SK-N-DZ (cell line): ENCODE measurements around the gene NPVF. TPM values are rescaled to one million over a fixed set of nuclear protein-coding genes. Genes with fewer than 3 reads are reported as not detected.

ENCODE experiments used
- DNase-seq: peaks from one replicate; pipeline ENCODE4 v3.0.0-alpha.2; 2015; ENCODE audit warnings: low spot score
- polyA plus RNA-seq, 2 experiments: library from polyadenylated mRNA; depleted of rRNA; stranded (reverse); fragments of >200 nt; gene quantifications; 2 replicates each; pipeline ENCODE4 v1.2.3, GENCODE V29; 2014

Gene NPVF, protein sequence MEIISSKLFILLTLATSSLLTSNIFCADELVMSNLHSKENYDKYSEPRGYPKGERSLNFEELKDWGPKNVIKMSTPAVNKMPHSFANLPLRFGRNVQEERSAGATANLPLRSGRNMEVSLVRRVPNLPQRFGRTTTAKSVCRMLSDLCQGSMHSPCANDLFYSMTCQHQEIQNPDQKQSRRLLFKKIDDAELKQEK
- polyA plus RNA-seq (2014; cell fraction: cytosol; rRNA removed): not detected in 2 replicates
- polyA plus RNA-seq (2014; cell fraction: nucleus; rRNA removed): not detected in 2 replicates

DNA sequence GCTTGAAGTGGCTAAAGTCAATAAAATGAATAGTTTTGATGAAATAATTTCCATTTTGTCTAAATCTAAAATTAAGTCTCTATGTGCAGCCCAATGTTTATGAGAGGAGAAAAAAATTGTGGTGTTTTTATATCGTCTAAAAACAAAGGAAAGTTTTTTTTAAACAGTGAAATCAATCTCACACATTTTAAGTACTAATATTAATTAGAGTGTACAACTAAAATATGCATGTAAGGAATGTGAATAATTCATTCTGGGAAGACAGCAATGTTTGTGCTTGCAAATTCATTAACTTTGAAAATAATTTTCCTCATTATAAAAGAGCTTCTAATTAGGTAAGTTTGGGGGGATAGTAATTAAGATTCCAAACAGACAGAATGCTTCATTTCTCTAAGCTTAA lies at the start of gene NPVF:
Gene NPVF, minus strand, starts transcription at position 101 of the 400 bp plus-strand sequence. Its CDS starts 47 bp downstream, at position 54.
- no peak for DNase-seq

DNA sequence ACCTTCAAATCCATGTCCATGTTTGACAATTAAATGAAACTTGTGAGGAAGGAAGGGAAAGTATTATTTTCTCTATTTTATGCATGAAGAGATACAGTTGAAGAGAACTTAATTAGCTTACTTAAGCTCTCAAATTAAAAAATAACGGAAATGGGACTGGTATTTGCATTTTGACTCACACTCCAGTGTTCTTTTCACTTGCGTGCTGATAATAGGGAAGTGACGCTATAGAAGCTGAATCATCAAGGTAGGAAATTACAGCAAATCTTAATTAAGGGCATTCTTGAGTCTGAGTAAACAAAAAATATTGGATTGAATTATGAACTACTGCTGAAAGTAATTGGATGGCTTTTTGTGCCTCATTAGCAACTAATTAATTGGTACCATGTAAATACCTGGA lies 44.0 kb upstream of the NPVF start:
- no peak for DNase-seq

DNA sequence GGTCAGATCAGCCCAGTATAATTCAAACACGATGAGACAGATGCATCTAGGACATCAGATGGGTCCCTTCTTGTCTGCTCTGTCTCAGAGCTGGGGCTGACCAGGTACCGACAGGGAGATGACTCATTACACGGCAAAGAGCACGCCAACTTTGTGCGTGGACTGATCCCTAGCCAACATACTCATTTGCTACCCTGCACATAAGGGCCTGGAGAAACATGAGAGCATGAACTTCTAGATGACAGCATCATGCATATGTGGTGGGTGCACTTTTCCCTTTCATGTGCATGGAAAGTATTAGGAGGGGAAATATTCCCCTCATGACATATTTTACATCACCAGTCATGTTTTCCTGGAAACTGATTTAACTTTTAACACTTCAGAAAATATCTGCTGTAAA lies 35.1 kb upstream of the NPVF start:
- no peak for DNase-seq

DNA sequence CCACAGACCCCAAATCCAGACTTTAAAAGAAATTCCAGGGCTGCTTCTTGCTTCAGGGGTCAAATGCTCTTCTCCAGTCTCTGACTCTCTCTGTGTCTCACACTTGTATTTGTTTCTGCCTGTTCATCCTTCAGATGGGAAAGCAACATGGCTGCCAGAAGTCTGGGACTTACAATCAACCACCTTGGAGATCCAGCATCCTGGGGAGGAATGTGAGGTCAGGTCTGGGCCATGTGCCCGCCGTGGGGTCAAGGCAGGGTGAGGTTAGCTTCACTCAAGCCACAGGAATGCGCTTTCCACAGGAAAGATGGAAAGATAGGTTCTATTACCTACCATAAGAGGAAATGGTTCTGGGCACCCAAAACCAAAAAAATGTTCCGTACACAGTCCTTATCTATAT lies 34.3 kb upstream of the NPVF start:
- DNase-seq: no peak

DNA sequence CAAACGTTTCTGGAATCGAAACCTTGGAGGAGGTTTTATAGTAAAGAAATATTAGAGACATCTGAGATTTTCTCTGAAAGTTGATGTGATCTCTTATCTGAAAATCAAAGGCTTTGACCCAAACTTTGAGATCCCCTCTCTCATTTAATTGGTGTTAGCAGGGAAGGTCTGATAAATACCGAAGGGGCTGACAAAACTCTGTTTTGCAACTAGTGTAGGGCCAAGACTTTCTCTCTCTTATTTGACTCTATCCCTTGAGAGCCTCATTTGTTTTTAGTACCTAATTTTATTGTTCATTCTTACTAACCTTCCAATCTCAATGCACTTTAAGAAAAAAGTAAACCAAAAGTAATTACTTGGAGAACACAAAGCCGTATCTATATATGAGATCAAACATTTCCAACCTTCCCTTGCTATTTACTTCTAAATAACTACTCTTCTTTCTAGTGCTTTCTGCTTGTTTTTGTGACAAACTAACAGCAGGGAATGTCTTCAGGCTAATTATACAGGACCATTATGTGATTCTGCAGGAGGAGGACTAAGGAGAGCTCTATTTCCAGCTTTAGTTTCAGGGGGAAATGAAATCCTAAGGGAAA lies 33.4 kb upstream of the NPVF start:
- DNase-seq: no peak

DNA sequence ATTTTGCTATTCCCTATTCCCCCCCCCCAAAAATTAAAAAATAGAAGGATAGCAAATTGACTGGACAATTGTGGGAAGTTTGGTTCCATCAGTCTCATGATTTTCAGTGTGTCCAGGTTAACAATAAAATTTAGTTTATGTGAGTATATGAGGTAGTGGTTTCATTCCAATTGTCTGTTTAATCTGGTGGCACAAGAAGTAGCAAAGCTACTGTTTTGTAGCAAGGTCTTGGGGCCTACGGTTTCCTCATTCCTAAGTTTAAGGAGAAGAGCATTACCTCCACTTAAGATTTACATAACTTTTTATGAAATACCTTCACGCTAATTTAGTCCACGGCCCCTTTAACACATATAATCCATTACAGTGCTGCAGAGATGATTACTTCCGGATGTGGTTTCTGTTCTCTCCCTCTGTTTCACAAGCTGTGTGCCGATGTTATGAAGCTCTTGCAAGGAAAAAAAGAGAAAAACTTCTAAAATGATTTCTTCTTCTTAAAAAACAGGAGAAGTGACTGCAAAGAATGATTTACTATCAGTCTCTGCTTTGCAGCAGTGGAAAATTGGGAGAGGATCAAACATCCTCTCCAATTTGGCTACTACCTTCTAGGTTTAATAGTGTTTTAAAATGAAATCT lies 32.7 kb upstream of the NPVF start:
- no peak for DNase-seq

DNA sequence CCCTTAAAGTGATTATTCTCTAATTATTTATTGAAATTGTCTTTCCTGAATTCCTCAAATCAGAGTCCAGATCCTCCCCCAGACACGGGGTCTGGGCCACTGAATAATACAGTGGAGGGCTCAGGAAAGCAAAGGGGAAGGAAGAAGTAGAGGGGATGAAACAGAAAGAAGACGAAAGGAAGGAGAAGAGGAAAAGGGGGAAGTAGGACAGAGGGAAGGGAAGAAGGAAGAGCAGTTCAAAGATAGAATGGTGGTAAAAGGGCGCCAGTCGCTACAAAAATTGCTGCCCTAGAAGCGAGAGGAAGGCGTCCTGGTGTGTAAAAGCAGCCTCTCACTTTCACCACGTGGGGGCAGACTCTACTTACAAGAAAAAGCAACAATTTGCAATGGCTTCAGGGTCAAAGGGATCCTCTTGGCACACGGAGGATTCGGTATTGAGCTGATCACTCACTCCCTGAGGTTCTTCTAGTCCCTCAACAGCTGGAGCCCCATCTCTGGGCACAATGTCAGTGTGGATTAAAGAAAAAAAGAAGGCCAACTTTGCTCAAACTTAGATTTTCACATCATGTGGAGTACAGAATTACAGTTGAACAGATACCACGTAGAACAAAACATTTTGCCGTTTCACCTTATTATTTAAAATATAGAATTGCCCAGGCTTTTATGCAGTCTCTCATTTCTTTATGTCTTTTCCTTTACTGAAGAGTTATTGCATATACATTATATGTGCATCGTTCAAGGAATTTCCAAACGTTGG lies 31.4 kb upstream of the NPVF start:
- peak; percentile 75 for DNase-seq

DNA sequence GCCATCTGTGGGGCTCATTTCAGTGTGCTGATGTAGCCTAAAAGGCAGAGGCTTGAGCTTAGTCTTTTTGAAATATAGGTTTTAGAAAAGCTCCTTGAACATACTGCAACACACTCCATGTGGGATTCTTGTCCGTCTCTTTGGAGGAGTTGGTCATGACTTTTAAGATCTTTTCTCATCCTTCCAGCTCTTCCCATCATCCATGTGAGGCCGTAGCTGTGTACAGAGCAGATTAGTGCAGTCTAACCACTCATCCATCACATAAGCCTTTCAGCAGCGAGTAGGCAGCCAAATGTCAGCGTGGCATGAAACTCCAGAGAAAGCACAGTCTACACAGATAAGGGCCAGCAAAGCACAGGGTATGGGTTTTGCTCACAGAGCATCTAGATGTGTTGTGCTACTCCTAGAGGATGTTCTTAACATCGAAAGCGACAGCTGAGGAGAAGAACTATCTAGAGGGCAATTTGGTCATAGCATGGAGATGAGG lies 28.1 kb upstream of the NPVF start:
- no peak for DNase-seq

DNA sequence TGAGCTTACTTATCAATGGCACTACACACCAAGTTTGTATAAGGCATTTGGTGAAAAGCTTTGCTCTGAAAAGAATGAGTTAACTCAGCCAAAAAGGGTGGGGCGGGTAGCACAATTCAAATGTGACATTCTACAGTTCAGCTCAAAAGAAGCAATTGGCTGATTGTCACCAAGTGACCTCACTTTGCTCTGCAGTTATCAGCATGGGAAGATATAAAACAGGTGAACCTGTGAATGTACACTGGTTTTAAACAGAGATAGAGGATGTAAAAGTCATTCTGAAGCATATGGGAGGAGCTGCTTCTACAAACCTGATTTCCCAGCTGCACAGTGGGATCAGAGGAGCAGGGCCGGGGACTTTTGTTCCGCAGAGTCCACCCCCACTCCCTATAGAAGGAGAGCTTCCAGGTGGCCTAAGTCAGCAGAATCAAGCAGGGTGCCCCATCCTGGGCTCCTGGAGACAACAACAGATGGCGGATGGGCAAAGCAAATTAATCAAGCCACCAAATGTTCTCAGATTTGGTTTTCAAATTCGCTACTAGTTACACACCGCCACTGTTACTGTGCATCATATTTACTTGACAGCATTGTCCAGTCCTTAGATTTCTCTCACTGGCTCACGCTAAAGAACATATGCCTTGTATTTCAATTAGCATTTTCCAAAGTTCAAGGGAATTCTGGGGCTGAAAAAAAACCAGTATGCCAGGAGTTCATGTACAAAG lies 27.5 kb upstream of the NPVF start:
- DNase-seq: no peak

DNA sequence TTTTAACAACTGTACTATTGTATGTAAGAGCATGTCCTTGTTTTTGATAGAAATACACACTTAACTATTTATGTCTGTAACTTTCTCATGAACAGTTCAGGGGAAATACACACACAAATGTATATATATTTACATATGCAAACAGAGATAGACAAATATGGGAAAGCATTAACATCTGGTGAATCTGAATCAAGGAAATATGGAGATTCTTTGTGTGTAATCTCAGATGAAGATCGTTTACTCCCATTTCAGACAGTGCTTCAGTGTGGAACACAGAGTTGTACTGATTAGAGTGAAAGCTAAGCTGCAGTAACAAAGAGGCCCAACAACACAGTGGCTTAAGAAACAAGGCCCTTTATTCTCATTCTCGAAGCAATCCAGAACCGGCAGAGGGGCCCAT lies 26.3 kb upstream of the NPVF start:
- no peak for DNase-seq

DNA sequence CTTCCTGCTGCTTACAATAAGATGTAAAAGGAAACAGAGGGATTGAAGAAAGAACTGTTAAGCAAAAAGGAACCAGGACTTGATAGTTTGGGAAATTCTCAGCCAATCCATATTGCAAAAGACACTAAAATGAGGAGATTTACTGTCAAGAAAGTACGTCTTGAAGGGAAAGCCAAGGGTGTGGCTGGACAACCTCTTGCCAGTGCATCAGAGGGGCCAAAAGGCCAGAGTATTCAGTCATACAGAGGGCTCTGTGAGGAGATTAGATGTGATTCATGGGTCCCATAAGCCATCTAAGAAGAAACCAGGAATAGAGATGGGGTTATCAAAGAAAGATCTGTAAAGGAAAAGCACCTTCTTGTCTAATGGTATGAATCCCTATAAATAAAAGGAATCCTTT lies 25.4 kb upstream of the NPVF start:
- DNase-seq: no peak

DNA sequence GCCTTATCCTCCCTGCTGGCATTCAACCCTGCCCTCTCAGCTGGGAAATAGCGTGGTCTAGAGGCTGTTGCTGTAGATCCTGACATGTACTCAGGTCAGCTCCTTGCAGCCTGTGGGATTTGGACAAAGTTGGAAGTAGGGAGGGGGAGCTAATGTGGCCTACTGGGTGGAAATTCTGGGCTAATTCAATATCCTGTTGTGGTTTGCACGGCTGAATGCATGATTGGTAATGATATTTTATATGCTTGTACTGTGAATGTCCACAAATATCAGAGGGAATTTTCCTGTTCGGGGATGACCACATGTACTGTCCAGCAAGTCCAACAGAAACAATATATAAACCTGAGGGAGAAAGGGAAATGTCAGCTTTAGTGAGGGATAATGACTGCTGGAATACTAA lies 22.1 kb upstream of the NPVF start:
- no peak for DNase-seq

DNA sequence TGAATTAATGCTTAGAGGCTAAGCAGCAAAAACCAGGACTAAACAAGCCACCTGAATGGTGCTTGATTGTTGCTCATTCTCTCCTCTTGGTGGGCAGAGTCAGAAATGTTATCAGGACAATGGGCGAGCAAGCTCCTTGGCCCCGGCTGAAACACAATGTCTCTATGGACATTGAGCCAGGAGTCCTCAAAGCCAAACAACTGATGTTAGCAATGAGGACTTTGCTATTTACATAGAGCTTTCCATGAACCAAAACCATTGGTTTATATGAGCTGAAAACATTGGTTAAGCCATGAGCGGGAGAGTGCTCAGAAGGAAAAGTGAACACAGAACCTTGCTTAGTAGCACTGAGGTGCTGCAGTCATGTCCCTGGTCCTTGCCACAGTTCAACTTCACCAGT lies 21.5 kb upstream of the NPVF start:
- no peak for DNase-seq

DNA sequence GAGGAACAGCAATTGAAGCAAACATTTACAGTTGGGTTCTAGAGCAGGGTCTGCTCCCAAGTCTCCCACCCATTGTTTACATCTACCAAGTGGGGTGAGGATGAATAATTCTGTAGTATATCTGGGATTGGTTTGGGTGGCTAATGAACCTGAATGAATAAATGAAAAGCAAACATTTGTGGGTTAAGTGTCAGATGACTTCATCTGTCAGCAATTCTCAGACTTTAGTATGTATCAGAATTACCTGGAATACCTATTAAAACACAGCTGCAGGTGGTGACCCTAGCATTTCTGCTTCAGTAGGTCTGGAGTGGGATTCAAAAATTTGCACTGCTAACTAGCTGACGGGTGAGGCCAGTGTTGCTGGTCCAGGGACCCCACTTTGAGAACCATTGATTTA lies 18.0 kb upstream of the NPVF start:
- no peak for DNase-seq

DNA sequence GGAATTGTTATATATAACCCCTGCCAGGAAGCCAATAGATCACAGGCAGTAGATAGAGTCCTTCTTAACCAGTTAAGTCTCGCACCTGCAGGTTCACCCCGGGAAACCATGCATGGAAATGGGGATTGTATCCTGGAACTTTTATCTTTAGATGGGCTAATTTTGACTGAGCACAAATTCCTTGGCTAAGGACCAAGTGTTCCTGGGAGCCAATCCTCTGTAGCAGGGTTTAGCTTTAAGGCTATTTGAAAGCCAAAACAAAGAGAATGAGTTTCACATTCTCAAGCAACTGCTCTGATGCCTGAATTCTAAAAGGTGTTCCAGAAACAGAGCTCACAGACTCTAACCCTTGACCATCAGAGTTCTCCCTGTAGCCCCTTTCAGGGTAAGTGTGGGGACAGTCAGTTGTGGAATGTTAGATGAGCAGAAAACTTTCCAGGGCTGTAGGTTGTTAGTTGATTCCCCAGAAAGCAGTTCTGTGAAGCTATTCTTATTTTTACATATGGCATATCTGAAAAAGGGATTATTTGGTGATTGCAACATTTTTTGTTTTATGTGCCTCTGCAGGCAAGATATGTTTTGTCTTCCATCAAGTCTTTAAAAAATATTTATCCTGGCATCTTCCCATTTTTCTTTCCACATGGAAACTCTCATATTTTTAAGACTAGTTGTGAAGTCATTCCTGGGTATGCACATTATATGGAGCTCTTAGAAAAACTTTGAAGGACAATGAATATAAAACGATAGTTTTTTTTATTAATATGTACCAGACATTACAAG lies 16.2 kb upstream of the NPVF start:
- DNase-seq: no peak

DNA sequence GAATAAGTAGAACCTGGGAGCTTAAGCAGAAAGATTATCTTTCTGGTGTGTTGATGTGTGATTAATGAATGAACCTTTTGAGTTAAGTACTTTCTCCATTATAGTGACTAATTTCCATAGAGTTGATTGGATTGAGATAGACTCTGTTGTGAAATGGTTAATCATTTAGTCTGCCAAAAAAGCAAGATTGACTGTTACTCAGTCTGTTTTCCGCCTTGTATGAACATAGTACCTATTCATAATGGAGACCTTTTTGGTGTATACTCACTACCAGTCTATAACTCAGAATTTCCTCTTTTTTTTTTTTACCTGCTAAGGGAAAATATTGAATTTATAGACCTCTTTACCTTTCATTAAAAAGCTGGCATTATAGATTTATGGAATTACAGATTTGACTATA lies 14.4 kb upstream of the NPVF start:
- DNase-seq: no peak

DNA sequence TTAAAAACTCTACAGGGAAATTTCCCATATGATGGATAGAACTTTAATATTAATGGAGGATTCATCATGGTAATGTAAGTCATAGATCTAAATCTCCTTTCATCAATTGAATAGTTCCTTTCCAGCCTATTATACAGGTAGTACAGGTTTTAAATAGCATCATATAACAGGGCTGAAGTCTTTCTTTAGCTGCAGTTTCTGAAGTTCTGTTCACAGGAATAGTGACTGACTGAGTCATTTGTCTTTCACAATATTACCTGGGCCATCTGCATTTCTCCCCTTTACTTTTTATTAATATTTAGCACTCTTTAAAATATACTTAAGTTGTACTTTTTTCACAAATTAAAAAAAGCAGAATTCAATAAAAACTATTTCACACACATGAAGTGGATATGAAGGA lies 12.6 kb upstream of the NPVF start:
- DNase-seq: no peak

DNA sequence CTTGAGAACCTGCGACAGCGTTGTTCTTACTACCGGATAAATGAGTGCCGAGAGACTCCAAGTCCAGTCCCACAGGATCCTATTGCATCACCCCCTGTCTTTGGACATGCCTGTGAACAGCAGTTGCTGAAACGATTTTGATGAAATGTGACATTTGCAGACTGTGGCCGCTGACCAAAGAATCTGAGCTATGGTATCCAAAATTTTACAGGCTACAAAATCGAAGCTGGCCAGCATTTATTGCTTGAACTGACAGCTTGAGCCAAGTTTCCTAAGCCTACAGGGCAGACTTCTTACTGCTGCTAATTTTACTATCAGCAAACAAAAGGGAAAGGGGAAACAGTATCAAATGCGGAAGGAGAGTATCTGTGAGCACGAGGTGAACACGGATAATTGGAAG lies 12.1 kb upstream of the NPVF start:
- no peak for DNase-seq

DNA sequence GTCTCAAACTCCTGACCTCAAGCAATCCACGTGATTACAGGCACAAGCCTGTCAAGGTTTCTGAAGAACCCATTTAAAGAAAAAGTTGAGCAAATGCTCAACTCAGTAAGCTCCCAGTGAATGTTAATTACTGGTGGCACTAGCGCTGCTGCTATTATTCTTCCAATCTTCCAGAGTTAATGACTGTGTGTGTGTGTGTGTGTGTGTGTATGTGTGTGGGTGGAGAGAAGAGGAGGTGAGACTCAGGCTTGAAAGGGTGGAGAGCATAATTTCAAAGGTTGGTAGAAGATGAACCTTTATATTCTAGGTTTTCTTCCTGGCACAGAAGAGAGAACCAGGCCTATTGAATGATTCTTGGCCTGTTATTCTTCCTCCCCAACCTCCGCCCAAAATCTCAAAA lies 11.6 kb upstream of the NPVF start:
- no peak for DNase-seq

DNA sequence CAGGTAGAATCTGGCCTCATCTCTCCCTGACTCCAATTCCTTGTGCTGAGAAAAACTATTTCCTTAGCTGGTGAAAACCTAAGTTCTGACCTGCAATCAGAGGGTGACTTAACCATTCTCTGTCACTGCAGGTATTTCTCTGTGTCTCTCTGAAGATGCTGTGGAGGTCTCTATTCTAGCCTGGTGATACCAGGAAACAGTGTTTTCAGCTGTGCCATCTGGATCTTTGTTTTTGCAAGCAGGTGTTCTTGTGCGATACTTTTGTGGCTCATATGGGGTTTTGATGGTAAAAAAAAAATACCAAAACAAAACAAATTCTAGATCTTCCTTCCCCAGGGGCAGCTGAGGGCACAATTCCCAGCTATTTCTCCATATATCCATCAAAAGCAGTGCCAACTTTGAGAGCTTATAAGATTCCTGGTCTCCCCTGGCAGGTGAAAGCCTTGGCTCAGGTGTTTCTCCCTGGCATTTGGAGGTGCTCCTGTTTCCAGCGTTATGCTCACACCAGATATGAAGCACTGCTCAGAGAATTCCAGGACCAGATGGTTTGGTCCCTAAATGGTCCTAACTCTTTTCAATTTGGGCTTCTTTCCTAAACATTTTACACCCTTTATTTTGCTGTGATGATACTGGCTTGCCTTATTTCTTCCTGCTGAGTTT lies 9.9 kb upstream of the NPVF start:
- no peak for DNase-seq
